ENCODE data around the gene LIMA1.

Gene LIMA1

GRCh38 chr12:50215033-50215432 is 68.3 kb downstream of the LIMA1 start:
- no peak for DNase-seq

DNA sequence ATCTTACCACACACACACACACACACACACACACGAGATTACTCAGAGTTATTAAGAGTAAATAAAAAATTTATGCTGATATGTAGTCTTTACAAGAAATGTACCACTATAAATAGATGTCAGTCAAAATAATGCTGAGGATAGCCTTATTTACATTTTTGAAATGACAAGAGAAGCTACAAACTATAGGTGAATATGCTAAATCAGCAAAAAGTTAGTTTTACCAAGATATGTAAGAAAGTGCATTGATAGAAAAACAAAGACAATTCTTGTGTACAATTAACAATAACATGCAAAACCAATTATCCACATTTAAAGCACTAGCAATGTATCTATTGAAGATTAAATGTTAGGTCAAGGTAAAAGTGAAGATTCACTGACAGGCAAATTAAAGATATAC is 69.3 kb downstream of the LIMA1 start:
- DNase-seq, result no peak

DNA sequence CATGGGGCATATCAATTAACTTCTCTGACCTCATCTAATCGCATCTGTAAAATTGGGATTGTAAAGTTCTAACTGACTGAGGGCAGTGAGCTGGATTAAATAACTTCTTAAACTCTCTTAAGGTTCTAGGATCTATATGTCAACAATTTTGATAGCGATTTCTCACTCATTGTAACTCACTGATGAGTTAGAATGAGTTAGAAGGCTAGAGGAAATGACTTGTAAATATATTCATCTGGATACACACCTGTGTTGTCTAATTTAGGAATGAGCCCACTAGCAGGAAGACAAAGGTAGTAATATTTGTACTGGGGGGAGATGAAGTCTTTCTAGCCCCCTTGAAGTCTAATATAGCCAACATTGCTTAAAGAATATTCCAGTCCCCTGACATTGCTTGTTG is 69.9 kb downstream of the LIMA1 start:
- DNase-seq, result no peak

GRCh38 chr12:50212071-50212467 is 71.3 kb downstream of the LIMA1 start:
- no peak for DNase-seq

- DNase-seq, result no peak
Measured at GRCh38 chr12:50211392-50212070, 71.8 kb downstream of the LIMA1 start.

GRCh38 chr12:50207424-50207823 is 75.9 kb downstream of the LIMA1 start:
- no peak for DNase-seq

DNA sequence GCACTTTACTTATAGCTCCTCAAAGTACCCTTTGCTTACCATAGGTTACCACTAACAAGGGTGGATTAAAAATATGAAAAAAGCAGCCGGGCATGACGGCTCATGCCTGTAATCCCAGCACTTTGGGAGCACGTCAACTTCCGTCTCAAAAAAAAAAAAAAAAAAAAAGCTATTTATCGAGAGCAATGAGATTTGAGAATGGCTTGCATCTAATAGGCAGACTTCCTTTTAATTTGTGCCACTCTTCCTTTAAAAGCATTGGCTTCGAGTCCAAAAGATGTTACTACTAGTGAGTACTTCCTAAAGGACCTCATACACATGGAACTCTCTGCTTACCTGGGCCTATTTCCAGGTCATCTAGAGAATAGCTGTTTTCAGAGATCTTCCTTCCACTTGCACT is 77.7 kb downstream of the LIMA1 start:
- DNase-seq, result no peak

DNA sequence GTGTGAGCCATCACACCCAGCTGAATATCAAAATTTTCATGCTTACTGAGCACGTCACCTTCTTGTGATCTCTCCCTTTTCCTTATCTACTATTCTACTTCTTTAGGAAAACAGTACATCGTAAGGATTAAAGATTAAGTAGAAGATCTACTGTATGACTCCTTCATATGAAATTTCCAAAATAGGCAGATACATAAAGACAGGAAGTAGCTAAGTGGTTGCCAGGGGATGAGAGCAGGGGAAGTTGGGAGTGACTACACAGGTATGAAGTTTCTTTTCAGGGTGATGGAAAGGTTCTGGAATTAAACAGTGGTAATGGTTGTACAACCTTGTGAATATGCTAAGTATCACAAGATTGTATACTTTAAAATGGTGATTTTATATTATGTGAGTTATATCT is 79.6 kb downstream of the LIMA1 start:
- DNase-seq, result no peak

DNA sequence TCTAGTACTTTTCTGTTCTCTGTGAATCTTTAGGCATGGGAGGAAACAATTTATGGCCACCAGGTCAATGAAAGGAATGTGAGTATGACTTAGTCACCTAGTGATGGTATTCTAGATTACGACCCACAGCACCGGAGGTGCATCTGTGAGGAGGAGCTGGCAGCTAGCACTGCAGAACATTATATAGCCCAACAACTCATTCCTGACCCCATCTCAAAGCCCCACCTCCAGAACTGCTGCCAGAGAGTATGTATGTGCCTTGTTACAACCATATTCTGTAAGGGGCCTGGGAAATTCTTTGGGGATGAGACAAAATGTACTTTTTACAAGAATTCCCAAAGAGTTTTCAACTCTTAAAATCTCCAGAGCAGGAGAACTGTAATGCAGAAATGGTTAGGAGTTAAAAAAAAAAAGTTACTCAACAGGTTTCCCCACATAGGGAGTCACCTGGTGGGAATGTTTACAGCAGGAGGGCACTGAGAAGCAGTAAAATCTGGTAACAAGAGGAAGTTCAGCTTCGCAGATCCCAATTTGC is 81.3 kb downstream of the LIMA1 start:
- no peak for DNase-seq

GRCh38 chr12:50200552-50201273 is 82.6 kb downstream of the LIMA1 start:
- no peak for DNase-seq

DNA sequence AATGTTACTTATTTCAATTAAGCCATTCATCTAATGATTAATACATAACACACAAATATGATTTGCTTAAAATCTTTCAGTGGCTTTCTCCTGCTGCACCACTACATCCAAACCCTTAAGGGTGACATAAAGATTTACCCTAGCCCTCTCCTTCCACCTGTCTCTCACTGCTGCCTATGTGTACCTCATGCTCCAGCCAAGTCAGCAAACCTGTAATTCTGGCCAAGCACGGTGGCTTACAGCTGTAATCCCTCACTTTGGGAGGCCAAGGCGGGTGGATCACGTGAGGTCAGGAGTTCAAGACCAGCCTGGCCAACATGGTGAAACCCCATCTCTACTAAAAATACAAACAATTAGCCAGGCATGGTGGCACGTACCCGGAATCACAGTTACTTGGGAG is 84.5 kb downstream of the LIMA1 start:
- no peak for DNase-seq

DNA sequence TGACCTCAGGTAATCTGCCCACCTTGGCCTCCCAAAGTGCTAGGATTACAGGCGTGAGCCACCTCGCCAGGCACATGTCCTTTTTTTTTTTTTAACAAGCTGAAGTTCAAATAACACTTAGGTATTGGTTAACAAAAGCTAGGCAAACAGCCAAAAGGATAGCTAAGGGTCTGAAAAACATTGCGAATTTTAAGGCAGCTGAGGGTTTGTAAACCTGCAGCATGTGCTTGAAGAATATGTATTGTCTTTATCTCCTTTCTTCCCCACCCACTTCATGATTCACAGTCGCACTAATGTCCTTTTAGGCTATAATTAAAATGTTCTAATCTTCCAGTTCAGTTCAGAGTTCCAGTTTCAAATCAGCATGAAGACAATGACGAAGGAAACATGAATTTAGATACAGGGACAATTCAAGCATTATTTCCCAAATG is 86.0 kb downstream of the LIMA1 start:
- no peak for DNase-seq

GRCh38 chr12:50196537-50196936 is 86.8 kb downstream of the LIMA1 start:
- DNase-seq, result no peak

DNA sequence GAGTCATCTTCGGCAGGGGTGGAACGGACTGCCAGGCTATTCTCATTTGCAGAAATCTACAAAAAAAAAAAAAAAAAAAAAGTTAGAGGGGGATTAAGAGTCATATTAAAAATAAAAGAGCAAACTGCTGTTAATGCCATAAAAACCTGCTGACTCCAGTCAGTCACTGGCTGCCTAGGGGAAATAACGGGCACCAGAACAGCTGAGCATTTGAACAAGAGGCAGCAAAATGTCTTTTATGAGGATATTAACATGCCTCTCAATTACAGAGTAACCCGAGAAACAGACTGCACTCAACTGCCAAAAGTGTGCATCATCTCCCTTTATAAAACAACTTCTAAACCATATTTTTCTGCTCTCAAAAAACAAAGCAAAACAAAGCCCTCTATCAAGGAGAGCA is 87.5 kb downstream of the LIMA1 start:
- no peak for DNase-seq

- DNase-seq, result no peak
Measured at GRCh38 chr12:50192908-50193307, 90.4 kb downstream of the LIMA1 start.

DNA sequence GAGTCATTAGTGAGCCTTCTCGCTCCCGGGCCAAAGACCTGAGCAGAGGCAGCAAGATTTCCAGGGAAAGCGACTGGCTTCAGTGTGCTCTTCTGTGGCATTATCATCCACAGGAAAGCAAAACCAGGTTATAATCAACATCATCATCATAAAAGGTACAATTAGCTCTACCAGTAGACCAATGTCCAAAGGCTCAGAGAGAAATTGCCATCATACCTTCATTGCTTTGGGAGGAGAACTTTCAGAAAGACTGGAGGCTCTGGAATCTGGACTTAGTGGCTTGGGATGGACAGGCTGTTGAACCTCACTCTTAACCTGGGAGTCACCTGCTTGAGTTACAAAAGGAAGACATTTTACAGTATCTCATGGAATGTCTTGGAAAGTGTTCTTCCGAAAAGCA is 91.1 kb downstream of the LIMA1 start:
- DNase-seq, result no peak

- DNase-seq, result no peak
Measured at GRCh38 chr12:50190859-50191258, 92.5 kb downstream of the LIMA1 start.

- DNase-seq, result peak; percentile 58
Measured at GRCh38 chr12:50188875-50189575, 94.3 kb downstream of the LIMA1 start.

DNA sequence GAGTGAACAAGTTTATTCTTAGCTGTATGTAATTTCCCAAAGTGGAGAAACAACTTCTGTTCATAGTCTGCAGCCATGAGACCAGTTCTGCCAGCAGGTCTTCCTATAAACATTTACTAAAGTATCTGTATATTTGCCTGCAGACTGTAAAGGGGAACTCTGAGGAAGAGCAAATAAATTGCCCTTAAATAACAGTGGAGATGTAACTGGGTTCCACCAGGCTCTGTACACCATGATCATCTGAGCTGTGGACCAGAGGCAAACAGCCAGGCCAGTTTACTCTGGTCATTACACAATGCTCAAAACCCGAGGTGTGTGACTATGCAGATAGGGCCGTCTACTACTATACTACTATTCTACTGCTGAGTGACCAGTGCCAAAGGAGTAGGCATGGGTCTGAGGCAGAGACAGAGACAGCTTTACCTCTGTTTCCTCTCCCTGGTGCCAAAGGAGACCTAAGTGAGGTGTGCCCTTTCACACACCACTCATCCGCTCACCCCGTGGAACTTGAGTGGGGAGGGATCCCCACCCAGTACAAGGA is 95.0 kb downstream of the LIMA1 start:
- no peak for DNase-seq

GRCh38 chr12:50187084-50187900 is 96.0 kb downstream of the LIMA1 start:
- peak; percentile 72 for DNase-seq

- DNase-seq, result no peak
Measured at GRCh38 chr12:50186681-50187080, 96.6 kb downstream of the LIMA1 start.

DNA sequence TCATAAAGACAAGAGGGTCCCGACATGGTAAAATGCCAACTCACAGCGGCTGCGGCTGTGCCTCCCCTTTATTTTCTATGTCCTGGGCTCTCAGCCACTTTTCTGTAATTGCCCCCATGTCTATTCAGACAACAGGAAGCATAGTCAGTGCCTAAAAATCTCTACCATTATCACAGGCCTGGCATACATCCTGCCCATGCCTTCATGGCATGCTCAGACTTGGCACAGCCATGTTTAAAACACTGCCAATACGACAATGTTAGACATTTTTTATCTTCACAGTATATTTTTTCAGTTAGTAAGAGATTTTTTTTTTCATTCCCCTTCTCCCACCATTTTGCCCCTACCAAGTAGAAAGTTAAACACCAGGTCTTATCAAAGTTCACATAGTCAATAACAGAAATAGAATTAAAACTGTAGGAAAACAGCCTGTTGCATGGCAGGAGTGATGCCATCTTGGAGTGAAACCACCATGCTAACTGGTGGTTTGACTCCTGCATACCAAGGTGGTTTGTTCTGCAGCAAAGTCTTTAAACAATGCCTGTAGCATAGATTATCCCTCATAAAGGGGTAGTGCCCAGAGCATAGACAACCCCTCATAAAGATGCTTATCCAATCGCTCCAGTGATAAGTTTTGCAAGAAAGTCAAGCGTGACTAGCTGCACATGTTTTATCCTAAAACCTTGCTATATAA is 97.2 kb downstream of the LIMA1 start:
- DNase-seq, result no peak
